Astrocyte (in vitro differentiated cells and primary cell): Measurements from ENCODE around the gene PTPA.

Source experiments
- EZH2 ChIP-seq: IDR thresholded peaks from 2 replicates; pipeline ENCODE4 v1.6.1; 2012; ENCODE audit warnings: mild to moderate bottlenecking, low read length, inconsistent platforms; ENCODE audit not compliant: insufficient read depth
- TF ChIP-seq, protein P1 (sequence below): IDR thresholded peaks from 2 replicates; pipeline ENCODE4 v1.5.1; 2011; ENCODE audit warnings: low read depth, mild to moderate bottlenecking, inconsistent platforms, low read length, moderate library complexity; ENCODE audit not compliant: insufficient read depth

DNA sequence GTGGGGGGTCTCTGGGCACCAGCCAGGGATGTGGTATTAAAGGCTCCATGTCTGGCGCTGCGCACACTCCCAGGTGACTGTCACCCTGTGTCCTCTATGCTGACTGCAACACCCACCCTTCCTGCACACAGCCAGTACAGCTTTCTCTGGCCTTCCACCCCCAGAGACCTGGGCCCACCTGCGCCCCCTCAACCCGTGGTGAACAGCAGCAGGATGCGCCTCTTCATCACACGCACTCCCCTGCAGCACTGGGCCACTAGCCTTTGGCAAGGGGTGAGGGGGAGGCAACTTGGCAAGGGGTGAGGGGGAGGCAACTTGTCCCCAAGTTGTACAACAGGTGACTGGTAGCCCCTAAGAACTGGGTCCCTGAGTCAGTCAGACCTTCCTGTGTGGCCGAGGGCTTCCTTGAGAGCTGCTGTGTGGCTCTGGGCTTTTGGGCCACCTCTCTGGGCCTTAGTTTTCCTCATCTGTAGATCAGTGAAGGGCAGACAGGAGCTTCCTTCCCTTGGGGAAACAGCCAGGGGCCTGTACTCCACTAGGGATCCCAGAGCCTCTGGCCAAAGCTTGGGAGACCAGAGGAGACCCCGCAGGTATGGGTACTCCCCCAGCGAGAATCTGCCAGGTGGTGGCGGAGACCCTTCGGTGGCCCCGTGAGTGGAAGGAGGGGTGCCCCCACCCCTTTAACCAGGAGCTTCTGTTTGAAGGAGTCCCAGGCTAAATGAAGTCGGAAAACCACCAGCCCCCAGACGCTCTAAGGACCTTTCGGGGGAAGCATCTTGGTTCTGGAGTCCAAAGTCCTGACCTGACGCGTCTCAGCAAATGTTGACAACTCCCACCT is 5.1 kb upstream of the PTPA start:
- TF ChIP-seq, protein P1, sequence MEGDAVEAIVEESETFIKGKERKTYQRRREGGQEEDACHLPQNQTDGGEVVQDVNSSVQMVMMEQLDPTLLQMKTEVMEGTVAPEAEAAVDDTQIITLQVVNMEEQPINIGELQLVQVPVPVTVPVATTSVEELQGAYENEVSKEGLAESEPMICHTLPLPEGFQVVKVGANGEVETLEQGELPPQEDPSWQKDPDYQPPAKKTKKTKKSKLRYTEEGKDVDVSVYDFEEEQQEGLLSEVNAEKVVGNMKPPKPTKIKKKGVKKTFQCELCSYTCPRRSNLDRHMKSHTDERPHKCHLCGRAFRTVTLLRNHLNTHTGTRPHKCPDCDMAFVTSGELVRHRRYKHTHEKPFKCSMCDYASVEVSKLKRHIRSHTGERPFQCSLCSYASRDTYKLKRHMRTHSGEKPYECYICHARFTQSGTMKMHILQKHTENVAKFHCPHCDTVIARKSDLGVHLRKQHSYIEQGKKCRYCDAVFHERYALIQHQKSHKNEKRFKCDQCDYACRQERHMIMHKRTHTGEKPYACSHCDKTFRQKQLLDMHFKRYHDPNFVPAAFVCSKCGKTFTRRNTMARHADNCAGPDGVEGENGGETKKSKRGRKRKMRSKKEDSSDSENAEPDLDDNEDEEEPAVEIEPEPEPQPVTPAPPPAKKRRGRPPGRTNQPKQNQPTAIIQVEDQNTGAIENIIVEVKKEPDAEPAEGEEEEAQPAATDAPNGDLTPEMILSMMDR: no peak
- no peak for TF ChIP-seq EZH2
